HG03039 (cell line): ENCODE measurements around the gene SH3BP4.

Experiments
- ATAC-seq: cut with Tn5 transposase; IDR thresholded peaks from one replicate; pipeline ENCODE4 v1.9.1; 2021; ENCODE audit warnings: mild to moderate bottlenecking, moderate library complexity; ENCODE audit not compliant: unreplicated experiment

The SH3BP4 gene

DNA sequence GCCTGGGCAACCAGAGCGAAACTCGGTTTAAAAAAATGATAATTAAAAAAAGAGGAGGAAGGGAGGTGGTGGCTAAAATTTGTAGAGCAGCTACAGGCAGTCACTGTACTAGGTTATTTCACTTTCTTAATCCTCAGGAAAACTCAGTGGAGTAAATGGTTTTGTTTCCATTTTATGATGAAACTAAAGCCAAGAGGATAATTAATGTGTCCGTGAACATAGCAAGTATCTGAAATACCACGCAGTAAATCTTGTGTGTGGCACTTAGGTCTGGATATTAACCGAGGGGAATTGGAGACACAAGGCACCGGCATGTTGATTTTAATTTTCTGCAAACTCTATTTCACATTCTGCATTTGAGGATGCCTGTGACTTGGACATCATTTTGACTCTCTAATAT is 14.5 kb downstream of the SH3BP4 start:
- ATAC-seq, result no peak

DNA sequence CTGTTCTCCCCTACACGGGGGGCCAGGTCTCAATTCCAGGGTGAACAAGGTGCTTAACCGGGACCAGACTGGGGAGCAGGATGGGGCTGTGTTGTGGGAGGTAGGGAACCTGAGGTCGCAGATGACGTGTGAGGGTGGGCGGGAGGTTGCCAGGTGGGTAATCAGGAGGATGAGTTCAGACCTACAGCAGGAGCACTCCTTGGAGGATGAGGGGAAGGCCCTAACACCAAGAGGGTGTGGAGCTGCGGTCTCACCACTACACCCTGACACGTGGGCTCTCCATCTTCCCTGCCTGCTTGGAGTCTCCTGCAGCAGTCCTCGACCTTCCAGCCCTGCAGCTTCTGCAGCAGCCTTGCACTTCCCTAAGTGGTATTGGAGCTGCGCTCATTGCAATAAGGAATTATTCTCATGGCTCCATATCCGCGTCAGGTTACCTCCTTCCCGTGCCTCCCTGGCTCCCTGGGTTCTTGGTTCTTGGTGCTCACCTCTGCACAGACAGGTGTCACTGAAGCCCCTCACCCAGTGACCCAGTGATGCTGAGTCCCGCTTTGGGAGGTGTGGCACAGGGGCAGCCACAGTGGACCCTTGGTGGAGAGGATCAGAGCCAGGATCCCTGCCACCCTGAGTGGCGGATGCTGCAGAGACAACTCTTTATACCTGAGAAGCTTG is 15.5 kb downstream of the SH3BP4 start:
- no peak for ATAC-seq

DNA sequence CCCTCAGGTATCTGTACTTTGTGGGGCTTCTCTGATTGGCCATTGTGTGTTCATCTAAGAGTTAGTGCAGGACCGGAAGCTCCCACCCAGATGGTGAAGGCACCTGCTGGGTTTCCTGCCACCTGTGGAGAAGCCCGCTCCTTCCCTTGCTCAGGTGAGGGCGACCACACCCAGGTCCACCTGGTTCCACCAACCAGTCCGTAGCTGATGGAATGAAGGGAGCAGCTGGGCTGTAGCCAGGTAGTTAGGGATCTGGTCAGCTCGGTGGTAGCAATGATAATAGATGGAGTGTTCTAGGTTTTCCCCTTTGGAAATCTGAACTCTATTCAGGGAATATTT is 16.0 kb downstream of the SH3BP4 start:
- no peak for ATAC-seq

DNA sequence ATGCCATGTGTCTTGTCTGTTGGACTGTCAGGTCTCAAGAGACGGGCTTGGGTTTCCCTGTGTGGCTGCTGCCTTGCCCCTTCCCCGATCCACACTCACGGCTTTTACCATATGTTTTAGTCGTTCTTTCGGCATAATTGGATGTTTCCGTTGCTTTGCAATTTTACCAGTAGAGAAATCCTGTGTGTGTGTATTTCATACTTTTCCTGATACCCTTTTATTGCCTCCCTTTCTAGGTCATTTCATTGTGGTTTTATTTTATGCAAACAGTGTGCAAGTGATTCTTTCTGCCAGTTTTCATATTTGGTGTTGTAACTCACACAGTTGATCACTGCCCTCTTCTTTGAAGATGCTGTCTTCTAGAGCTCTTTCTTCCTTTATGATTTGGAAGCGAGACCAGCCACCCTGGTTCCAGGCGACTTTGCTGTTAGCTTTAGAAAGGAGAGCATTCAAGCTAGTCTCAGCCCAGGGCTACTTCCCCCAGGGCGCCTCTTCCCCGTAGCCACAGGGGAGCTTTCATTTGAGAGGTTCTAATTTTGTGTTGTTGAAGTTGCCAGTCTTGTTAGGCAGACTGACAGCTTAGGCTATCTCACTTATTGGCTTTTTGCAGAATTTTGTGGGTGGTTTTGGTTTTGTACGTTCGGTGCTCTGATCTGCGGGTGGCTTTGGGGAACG is 17.0 kb downstream of the SH3BP4 start:
- no peak for ATAC-seq

DNA sequence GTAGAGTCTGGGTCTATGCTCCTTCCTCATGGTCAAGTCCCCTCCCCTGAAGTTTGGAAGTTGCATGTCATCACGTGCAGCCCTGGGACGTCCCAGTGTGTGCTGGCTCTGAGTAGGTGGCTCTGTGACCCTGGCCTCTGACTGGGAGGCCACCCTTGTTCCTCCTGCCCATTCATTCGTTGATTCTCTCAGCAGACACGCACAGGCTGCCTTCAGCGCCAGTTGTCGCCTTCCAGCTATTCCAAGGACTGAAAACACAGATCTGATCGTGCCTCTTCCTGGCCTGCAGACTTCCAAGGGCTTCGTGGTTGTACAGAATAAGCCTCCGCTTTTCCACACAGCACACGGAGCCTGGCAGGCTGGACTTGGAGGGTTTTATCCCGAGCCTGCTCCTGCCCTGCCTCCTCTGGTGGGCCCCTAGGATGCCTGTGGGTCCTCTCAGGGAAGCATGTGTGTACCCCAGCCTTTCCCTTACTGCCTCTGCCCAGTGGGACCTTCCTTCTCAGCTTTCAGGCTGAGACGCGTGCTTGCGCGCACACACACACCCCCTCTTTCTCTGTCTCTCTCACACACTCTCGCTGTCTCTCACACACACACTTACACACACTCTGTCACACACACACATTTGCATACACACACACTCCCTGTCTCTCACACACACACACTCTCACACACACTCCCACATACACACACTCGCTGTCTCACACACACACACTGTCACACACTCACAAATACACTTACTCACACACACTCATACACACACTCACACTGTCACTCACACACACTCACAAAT is 17.7 kb downstream of the SH3BP4 start:
- no peak for ATAC-seq

DNA sequence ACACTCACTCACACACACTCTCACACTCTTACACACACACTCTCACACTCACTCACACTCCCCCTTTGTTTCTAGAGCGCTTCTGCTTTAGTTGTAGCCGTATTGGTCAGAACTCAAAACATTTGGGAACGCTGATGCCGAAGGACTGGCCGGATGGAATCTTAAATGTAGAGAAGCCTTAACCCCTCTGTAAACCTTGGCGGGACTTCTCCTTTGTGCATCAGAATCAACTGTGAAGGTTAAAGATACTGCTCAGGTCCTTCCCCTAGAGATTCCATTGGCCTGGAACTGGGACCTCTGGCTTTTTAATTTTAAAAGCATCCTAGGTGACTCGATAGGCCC is 18.3 kb downstream of the SH3BP4 start:
- no peak for ATAC-seq

DNA sequence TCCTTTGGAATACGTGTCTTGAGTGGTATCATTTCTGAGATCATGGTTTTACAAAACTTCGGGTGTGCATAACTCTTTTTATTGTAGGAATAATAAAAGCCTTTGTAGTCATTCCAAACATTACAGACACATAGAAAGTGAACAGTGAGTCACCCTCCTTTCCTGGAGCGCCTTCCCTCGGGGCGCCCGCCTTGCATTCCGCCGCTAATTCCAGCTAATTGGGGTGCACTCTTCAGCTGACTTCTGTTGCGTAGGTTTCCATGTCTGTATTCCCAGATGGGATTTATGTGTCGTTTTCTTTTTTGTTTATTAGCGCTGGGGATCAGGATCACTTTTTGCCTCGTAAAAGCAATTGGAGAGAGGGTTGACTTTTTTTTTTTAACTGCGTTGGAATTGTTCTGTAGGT is 18.7 kb downstream of the SH3BP4 start:
- no peak for ATAC-seq

DNA sequence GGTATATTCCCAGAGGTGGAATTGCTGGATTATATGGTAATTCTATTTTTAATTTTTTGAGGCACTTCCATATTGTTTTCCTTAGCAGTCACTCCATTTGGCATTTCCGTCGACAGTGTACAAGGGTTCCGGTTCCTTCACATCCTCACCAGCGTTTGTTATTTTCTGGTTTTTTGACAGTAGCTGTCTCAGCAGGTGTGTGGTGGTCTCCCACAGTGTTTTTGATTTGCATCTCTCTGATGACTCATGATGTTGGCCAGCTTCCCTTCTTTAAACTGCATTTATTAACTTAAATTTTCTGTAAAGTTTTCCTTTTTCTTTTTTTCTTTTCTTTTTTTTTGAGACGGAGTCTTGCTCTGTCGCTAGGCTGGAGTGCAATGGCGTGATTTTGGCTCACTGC is 19.7 kb downstream of the SH3BP4 start:
- ATAC-seq, result no peak

- no peak for ATAC-seq
Measured at GRCh38 chr2:234973008-234973407, 21.2 kb downstream of the SH3BP4 start.

GRCh38 chr2:234974501-234975385 is 22.9 kb downstream of the SH3BP4 start:
- no peak for ATAC-seq

DNA sequence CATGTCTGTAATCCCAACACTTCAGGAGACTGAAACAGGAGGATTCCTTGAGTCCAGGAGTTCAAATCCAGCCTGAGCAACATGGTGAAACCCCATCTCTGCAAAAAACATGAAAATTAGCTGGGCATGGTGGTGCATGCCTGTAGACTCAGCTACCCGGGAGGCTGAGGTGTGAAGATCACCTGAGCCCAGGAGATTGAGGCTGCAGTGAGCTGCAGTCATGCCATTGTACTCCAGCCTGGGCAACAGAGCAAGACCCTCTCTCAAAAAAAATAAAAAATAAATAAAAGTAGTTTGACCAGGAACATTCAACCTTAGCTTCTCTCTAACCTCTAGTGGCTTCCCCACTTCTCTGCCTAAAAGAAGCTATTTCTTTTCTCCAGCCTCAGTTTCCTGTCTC is 23.8 kb downstream of the SH3BP4 start:
- no peak for ATAC-seq

- ATAC-seq, result no peak
Measured at GRCh38 chr2:234976479-234977227, 24.8 kb downstream of the SH3BP4 start.

- ATAC-seq, result no peak
Measured at GRCh38 chr2:234977228-234977679, 25.4 kb downstream of the SH3BP4 start.

DNA sequence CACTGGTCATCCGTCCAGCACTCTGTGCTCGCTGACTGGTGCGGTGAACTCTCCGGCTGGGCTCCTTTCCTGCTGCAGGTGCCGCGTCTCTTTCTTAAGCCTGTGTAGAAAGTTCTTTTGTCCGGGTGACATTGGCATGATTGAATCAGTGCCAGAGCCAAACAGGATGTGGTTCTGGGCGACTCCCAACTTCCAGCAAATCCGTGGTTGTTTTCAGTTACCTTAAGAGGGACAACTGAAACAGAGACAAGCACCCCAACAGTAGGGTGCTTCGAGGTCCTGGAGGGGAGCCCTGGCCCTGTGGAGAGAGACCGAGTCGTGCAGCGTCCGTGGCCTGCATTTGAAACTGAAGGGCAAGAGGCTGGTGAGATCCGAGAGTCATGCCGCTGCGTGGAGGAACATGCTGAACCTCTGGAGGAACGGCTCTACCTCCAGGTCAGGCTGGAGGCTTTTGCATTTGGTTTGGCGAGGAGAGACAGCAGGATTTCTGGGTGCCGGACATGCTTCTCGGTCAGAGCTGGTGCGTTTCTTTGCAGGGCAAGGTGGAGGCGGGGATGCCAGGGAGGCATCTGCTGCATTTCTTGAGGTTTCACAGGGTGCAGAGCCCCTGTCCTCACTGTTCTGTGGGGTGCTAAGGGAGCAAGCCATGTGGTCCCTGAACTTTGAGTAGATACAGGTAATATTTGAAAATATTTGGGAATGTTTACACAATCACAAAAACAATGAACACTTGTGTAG is 26.8 kb downstream of the SH3BP4 start:
- no peak for ATAC-seq

- ATAC-seq, result no peak
Measured at GRCh38 chr2:234979204-234980167, 27.7 kb downstream of the SH3BP4 start.

GRCh38 chr2:234980451-234981187 is 28.8 kb downstream of the SH3BP4 start:
- no peak for ATAC-seq

DNA sequence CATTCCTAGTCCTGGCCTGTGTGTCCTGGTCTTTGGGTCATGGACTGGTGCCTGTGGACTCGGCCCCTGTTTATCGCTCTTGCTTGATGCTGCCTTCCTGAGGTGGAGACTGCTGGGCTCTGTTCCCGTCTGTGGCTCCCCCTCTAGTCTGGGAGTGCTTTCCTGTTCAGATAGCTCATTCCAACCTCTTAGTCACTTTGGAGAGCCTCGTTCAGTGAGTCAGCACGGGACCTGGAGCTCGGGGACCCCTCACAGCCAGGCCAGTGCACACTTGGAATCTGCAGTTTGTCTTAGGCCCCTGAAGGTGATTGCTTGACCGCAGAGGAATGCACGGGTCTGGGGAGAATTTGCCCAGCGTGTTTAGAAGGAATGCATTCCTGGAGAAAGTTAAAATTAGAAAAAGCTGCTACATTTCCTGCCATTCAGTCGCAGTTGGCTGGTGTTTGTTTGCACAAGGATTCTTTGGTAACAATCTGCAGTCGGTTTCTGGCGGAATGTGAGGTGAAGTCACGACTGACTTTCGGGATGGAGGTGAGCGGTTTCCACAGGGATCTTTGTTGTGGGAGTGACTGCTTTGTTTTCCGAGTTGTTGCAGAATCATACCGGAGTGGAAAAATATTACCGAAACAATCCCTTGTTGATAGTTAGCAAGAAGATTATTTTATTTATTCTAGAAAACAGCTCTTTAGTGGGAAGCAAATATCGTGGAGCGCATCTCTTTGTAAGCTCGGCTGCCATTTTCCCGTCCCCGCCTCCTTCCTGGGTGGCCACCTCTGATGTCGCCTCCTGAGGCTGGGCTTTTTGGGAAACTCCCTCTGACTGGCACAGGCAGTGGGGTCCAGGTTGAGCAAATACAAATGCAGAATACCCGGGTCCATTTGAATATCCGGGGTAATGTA is 29.6 kb downstream of the SH3BP4 start:
- no peak for ATAC-seq
